T-cell (primary cell): ENCODE data around the gene CROCC2. TPM values are rescaled to one million over a fixed set of nuclear protein-coding genes. Genes with fewer than 3 reads are reported as not detected.

Experiments
- ATAC-seq, 4 experiments: fragments of 200-7000 bp in 3 of 4; fragments of 150-1000 bp in 1 of 4; cut with Tn5 transposase; replicated peaks in 1 of 4; 1 replicate in 3 of 4; 2 replicates in 1 of 4; pipeline ENCODE4 v1.10.0; 2021; ENCODE audit warnings: moderate library complexity in 3 of 4, mild to moderate bottlenecking in 2 of 4, moderate number of reproducible peaks in 1 of 4
- CTCF ChIA-PET, 2 donors: fragments of 300-600 bp; sonication (Branson Sonifier 250); formaldehyde crosslinking; loops; one replicate each; lab custom pipeline; 2022; ENCODE audit warnings: antibody characterized with exemption in 2 of 2; lab: Charles Lee
- POLR2A ChIA-PET, 2 donors: fragments of 300-600 bp; sonication (Branson Sonifier 250); formaldehyde crosslinking; loops; one replicate each; lab custom pipeline; 2022; ENCODE audit warnings: antibody characterized with exemption in 2 of 2; lab: Charles Lee
- DNase-seq, 35 experiments: peaks; one replicate each; pipeline versions ENCODE4 v3.0.0 to v3.0.0-alpha.2; 2013 to 2023
- H3K27ac ChIP-seq: one replicate; pipeline ENCODE4 v1.5.1; 2013; ENCODE audit warnings: low read length
- H3K27me3 ChIP-seq, 2 experiments: replicated peaks in 1 of 2; 1 replicate in 1 of 2; 2 replicates in 1 of 2; pipeline versions ENCODE4 v1.6.1 to v1.7.0; 2013; ENCODE audit warnings: low read length in 1 of 2, mixed read lengths in 1 of 2; ENCODE audit not compliant: control insufficient read depth in 2 of 2, insufficient read depth in 2 of 2; ENCODE audit errors: extremely low read depth in 1 of 2
- H3K36me3 ChIP-seq, 2 donors: 1 replicate in 1 of 2; 2 replicates in 1 of 2; pipeline versions ENCODE4 v1.6.1 to v1.7.0; 2013; ENCODE audit warnings: low read length in 1 of 2; ENCODE audit not compliant: control insufficient read depth in 2 of 2, insufficient read depth in 1 of 2; ENCODE audit errors: extremely low read depth in 1 of 2
- H3K4me1 ChIP-seq, 2 experiments: 1 replicate in 1 of 2; 2 replicates in 1 of 2; pipeline versions ENCODE4 v1.6.1 to v1.7.0; 2013; ENCODE audit warnings: low read length in 2 of 2, mixed read lengths in 1 of 2; ENCODE audit not compliant: insufficient read depth in 2 of 2, control insufficient read depth in 1 of 2; ENCODE audit errors: extremely low read depth in 1 of 2
- H3K4me3 ChIP-seq, 2 donors: 1 replicate in 1 of 2; 2 replicates in 1 of 2; pipeline versions ENCODE4 v1.5.1 to v1.7.0; 2013; ENCODE audit warnings: mild to moderate bottlenecking in 2 of 2, low read length in 1 of 2, moderate library complexity in 1 of 2; ENCODE audit not compliant: control insufficient read depth in 1 of 2; ENCODE audit errors: extremely low read depth in 1 of 2
- H3K9me3 ChIP-seq: 2 replicates; pipeline ENCODE4 v1.7.0; 2013
- H3K27ac Mint-ChIP-seq, 2 donors: one replicate each; pipeline ENCODE4 v1.8.0; 2020 to 2021; ENCODE audit warnings: mild to moderate bottlenecking in 2 of 2, mixed read lengths in 2 of 2
- H3K27me3 Mint-ChIP-seq, 2 donors: one replicate each; pipeline ENCODE4 v1.8.0; 2021 to 2022; ENCODE audit warnings: mixed read lengths in 2 of 2
- H3K36me3 Mint-ChIP-seq: one replicate; pipeline ENCODE4 v1.8.0; 2021; ENCODE audit warnings: mixed read lengths
- H3K4me1 Mint-ChIP-seq, 3 donors: one replicate each; pipeline ENCODE4 v1.8.0; 2020 to 2022; ENCODE audit warnings: mixed read lengths in 3 of 3, mild to moderate bottlenecking in 1 of 3
- H3K4me3 Mint-ChIP-seq, 3 donors: one replicate each; pipeline ENCODE4 v1.8.0; 2020 to 2022; ENCODE audit warnings: mild to moderate bottlenecking in 3 of 3, mixed read lengths in 3 of 3, moderate library complexity in 3 of 3
- H3K9me3 Mint-ChIP-seq, 3 donors: one replicate each; pipeline ENCODE4 v1.8.0; 2020 to 2022; ENCODE audit warnings: mixed read lengths in 3 of 3
- WGBS: methylation state at CpG from one replicate; pipeline ENCODE4 v1.1.5; 2013; ENCODE audit warnings: missing lambda C conversion rate; ENCODE audit not compliant: insufficient coverage; 5-methylcytosine and 5-hydroxymethylcytosine counted together
- total RNA-seq, 35 experiments: library from RNA in 6 of 35; stranded (reverse) in 6 of 35; fragments of 120-200 nt in 1 of 35; gene quantifications; one replicate each; pipeline versions ENCODE4 v1.2.1 to v1.2.4 and lab custom pipeline; 2013 to 2026

The CROCC2 gene
- total RNA-seq, 5 donors from 2014 or later (not counting 1 experiment from before 2014, with no cell fraction given) = not detected

DNA sequence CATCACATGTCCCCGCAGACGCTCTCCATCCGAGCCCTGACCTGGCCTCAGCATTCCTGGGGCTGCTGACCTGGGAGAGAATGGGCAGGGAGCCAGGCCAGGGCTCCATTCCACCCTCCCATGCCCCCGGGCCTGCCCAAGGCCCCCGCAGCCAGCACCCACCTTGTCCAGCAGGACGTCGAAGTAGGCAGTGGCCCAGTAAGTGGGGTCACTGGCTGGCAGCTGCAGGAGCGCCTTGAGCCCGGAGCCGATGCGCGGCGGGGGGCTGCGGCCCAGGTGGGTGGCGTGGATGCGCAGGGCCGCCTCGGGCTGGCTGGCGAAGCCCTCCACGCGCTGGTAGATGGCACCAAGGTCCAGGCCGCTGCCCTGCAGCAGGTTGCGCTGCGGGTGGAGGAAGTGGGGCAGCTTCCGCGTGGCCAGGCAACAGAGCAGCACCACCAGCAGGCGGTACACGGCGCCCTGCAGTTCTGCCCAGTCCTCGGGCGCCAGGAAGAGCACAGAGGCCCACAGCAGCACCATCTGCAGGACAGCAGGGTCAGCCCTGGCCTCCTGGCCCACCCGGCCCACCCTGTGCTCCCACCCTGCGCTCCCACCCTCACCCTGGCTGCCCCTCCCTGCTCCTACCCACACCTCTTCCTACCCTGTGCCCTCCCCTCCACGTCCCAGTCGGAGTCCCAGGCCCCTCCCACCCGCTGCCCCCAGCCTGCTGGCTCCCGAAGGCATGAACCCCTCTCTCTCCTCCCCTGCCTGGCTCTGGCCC is 17.8 kb upstream of the CROCC2 start:
- H3K27me3 ChIP-seq = peaks cover 0 to 11% of the 10 kb centered on the region in 2 experiments
- DNase-seq (no peak), ATAC-seq (no peak)
- no peak overlapping the region for H3K4me3 ChIP-seq
- Mint-ChIP-seq H3K9me3 (no peaks in the 10 kb centered on the region), H3K27ac (no peak overlapping the region), H3K36me3 (no peaks in the 10 kb centered on the region), H3K4me1 (no peaks in the 10 kb centered on the region), H3K27me3 (no peaks in the 10 kb centered on the region), H3K4me3 (no peak overlapping the region)
- CTCF ChIA-PET = no interaction called here
- POLR2A ChIA-PET = no interaction called here
- WGBS = 91% methylated on average over 34 of the region's 37 CpGs
- H3K4me1 ChIP-seq = no peaks in the 10 kb centered on the region
- no peak overlapping the region for H3K27ac ChIP-seq
- no peaks in the 10 kb centered on the region for H3K9me3 ChIP-seq
- no peaks in the 10 kb centered on the region for H3K36me3 ChIP-seq

- no peak overlapping the region for H3K27ac Mint-ChIP-seq
- H3K27me3 ChIP-seq = peaks cover 0 to 16% of the 10 kb centered on the region in 2 experiments
- peaks cover 0 to 7% of the 10 kb centered on the region in 2 experiments for H3K4me1 ChIP-seq
- WGBS = 78% methylated on average over 6 of the region's 11 CpGs
- peaks cover 0 to 2% (median 0%) of the 10 kb centered on the region in 3 donors for H3K4me1 Mint-ChIP-seq
- no peak overlapping the region for H3K4me3 Mint-ChIP-seq
- no peak overlapping the region for H3K4me3 ChIP-seq
- H3K9me3 Mint-ChIP-seq = no peaks in the 10 kb centered on the region
- ChIA-PET POLR2A (no interaction called here), CTCF (no interaction called here)
- ATAC-seq (no peak), DNase-seq (no peak)
- H3K27me3 Mint-ChIP-seq = no peaks in the 10 kb centered on the region
- no peaks in the 10 kb centered on the region for H3K9me3 ChIP-seq
- no peak overlapping the region for H3K27ac ChIP-seq
- no peaks in the 10 kb centered on the region for H3K36me3 ChIP-seq
- H3K36me3 Mint-ChIP-seq = no peaks in the 10 kb centered on the region
These were observed 17.1 kb upstream of the CROCC2 start for GRCh38 chr2:240888890-240889573.

GRCh38 chr2:240889601-240890560 is 16.3 kb upstream of the CROCC2 start:
- Mint-ChIP-seq H3K4me1 (peaks cover 0 to 2% (median 0%) of the 10 kb centered on the region in 3 donors), H3K27me3 (no peaks in the 10 kb centered on the region), H3K36me3 (no peaks in the 10 kb centered on the region), H3K9me3 (no peaks in the 10 kb centered on the region), H3K27ac (no peak overlapping the region), H3K4me3 (no peak overlapping the region)
- DNase-seq = no peak
- WGBS = 80% methylated on average over 36 of the region's 38 CpGs
- no peak for ATAC-seq
- Histone ChIP-seq H3K4me3 (no peak overlapping the region), H3K27ac (no peak overlapping the region), H3K4me1 (peaks cover 0 to 7% of the 10 kb centered on the region in 2 experiments), H3K9me3 (no peaks in the 10 kb centered on the region), H3K27me3 (peaks cover 0 to 16% of the 10 kb centered on the region in 2 experiments), H3K36me3 (no peaks in the 10 kb centered on the region)
- ChIA-PET POLR2A (no interaction called here), CTCF (no interaction called here)

GRCh38 chr2:240890691-240891090 is 15.4 kb upstream of the CROCC2 start:
- Mint-ChIP-seq H3K9me3 (no peaks in the 10 kb centered on the region), H3K27ac (no peak overlapping the region), H3K4me3 (no peak overlapping the region), H3K4me1 (peaks cover 0 to 2% (median 0%) of the 10 kb centered on the region in 3 donors), H3K27me3 (no peaks in the 10 kb centered on the region), H3K36me3 (no peaks in the 10 kb centered on the region)
- Histone ChIP-seq H3K27ac (no peak overlapping the region), H3K4me1 (peaks cover 0 to 7% of the 10 kb centered on the region in 2 experiments), H3K4me3 (no peak overlapping the region), H3K36me3 (no peaks in the 10 kb centered on the region), H3K9me3 (no peaks in the 10 kb centered on the region), H3K27me3 (peaks cover 0 to 16% of the 10 kb centered on the region in 2 experiments)
- ATAC-seq = no peak
- CTCF ChIA-PET = no interaction called here
- WGBS = 81% methylated on average over 10 of the region's 14 CpGs
- DNase-seq = no peak
- POLR2A ChIA-PET = no interaction called here

DNA sequence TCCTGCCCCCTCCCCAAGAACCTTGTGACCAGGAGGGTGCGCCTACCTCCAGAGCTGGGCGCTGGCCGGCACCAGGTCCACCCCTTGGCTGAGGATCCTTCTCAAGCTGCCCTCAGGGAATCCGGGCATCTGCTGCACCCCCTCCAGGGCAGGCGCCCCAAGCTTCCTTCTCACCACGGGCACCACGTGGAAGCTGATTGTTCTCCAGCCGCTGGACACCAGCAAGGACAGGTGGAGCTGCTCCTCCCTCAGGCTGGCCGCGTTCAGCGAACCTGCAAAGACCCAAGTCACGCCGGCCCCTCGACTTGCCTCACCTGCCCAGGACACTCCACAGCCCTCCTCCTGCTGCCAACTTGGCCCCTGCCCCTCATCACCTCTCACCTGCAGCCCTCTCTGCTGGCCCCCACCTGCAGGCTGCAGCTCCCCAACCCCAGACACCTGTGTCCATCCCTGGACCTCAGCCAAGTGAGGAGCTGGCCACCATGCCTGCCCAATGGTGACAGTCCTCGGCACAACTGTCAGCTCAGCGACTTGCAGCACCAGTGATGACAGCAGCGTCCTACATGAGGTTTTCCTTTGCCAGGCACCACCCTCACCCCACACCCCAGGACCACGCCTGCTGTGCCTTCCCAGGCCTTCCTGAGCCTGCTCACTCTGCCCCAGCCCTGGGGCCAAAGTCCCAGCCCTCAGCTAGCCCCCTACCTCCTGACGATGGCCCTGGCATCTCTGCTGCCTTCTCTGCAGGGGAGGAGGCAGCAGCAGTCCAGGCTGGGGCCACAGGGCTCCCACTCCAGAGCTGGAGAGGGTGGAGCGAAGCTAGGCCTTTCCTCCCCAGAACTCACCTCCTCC is 14.4 kb upstream of the CROCC2 start:
- peaks cover 0 to 7% of the 10 kb centered on the region in 2 experiments for H3K4me1 ChIP-seq
- Mint-ChIP-seq H3K36me3 (no peaks in the 10 kb centered on the region), H3K27ac (no peak overlapping the region), H3K9me3 (no peaks in the 10 kb centered on the region), H3K27me3 (no peaks in the 10 kb centered on the region), H3K4me1 (peaks cover 0 to 2% (median 0%) of the 10 kb centered on the region in 3 donors), H3K4me3 (no peak overlapping the region)
- no peaks in the 10 kb centered on the region for H3K36me3 ChIP-seq
- ChIA-PET POLR2A (no interaction called here), CTCF (no interaction called here)
- no peak for ATAC-seq
- WGBS = 84% methylated on average over 18 of the region's 20 CpGs
- no peak overlapping the region for H3K27ac ChIP-seq
- H3K4me3 ChIP-seq = no peak overlapping the region
- peaks cover 0 to 16% of the 10 kb centered on the region in 2 experiments for H3K27me3 ChIP-seq
- no peak for DNase-seq
- H3K9me3 ChIP-seq = no peaks in the 10 kb centered on the region
